Neural cell (in vitro differentiated cells): Measurements from ENCODE around the gene APBB2.

Experiments used
- EZH2 ChIP-seq: fragments of 200-600, 300-800 bp; shearing (Covaris generic), sonication (generic); IDR thresholded peaks from 2 replicates; pipeline ENCODE4 v1.6.1; 2014; ENCODE audit warnings: antibody characterized with exemption, low read length, borderline replicate concordance, mild to moderate bottlenecking; ENCODE audit not compliant: insufficient read depth, poor library complexity, severe bottlenecking
- MXI1 ChIP-seq: fragments of 450-650 bp; conservative IDR thresholded peaks from 2 replicates; pipeline ENCODE4 v1.6.1; 2014; ENCODE audit warnings: antibody characterized with exemption, mild to moderate bottlenecking; ENCODE audit not compliant: poor library complexity, severe bottlenecking
- POLR2AphosphoS5 ChIP-seq: IDR thresholded peaks from 2 replicates; pipeline ENCODE4 v1.6.1; 2012
- TAF1 ChIP-seq: IDR thresholded peaks from 2 replicates; pipeline ENCODE4 v1.6.1; 2012; ENCODE audit warnings: low read depth
- TF ChIP-seq, protein P1 (sequence below): fragments of 450-650 bp; IDR thresholded peaks from 2 replicates; pipeline ENCODE4 v1.5.1; 2014; ENCODE audit warnings: antibody characterized with exemption, mild to moderate bottlenecking, moderate library complexity; ENCODE audit not compliant: poor library complexity, severe bottlenecking
- TF ChIP-seq, protein P2 (sequence below): IDR thresholded peaks from 2 replicates; pipeline ENCODE4 v1.6.1; 2012; ENCODE audit warnings: borderline replicate concordance

DNA sequence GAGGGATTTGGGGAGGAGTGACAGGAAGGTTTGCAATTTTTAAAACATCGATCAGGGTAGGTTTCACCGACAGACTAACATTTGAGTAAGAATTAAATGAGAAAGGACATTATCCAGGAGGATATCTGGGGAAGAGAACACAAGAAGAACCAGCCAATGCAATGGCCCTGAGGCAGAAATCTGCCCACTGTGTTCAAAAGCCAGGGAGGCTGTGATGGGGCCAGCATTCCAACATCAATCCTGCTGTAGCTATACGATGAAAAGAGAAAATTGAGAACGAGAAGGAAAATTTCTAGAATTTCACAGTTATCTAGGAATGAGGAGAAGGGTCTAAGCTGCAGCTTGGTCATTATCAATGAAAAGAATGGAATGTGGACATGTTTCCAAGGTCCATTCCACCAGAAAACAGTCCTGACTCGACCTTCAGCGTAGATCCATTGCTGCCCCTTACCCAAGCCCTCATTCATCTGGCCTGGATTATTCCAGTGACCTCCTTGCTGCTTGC lies 84.4 kb downstream of the APBB2 start:
- TF ChIP-seq, protein P1, sequence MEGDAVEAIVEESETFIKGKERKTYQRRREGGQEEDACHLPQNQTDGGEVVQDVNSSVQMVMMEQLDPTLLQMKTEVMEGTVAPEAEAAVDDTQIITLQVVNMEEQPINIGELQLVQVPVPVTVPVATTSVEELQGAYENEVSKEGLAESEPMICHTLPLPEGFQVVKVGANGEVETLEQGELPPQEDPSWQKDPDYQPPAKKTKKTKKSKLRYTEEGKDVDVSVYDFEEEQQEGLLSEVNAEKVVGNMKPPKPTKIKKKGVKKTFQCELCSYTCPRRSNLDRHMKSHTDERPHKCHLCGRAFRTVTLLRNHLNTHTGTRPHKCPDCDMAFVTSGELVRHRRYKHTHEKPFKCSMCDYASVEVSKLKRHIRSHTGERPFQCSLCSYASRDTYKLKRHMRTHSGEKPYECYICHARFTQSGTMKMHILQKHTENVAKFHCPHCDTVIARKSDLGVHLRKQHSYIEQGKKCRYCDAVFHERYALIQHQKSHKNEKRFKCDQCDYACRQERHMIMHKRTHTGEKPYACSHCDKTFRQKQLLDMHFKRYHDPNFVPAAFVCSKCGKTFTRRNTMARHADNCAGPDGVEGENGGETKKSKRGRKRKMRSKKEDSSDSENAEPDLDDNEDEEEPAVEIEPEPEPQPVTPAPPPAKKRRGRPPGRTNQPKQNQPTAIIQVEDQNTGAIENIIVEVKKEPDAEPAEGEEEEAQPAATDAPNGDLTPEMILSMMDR = no peak
- TF ChIP-seq, protein P2, sequence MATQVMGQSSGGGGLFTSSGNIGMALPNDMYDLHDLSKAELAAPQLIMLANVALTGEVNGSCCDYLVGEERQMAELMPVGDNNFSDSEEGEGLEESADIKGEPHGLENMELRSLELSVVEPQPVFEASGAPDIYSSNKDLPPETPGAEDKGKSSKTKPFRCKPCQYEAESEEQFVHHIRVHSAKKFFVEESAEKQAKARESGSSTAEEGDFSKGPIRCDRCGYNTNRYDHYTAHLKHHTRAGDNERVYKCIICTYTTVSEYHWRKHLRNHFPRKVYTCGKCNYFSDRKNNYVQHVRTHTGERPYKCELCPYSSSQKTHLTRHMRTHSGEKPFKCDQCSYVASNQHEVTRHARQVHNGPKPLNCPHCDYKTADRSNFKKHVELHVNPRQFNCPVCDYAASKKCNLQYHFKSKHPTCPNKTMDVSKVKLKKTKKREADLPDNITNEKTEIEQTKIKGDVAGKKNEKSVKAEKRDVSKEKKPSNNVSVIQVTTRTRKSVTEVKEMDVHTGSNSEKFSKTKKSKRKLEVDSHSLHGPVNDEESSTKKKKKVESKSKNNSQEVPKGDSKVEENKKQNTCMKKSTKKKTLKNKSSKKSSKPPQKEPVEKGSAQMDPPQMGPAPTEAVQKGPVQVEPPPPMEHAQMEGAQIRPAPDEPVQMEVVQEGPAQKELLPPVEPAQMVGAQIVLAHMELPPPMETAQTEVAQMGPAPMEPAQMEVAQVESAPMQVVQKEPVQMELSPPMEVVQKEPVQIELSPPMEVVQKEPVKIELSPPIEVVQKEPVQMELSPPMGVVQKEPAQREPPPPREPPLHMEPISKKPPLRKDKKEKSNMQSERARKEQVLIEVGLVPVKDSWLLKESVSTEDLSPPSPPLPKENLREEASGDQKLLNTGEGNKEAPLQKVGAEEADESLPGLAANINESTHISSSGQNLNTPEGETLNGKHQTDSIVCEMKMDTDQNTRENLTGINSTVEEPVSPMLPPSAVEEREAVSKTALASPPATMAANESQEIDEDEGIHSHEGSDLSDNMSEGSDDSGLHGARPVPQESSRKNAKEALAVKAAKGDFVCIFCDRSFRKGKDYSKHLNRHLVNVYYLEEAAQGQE = no peak
- TF ChIP-seq POLR2AphosphoS5 = no peak
- no peak for TF ChIP-seq EZH2
- no peak for TF ChIP-seq TAF1
- TF ChIP-seq MXI1 = no peak
